ENCODE data around the gene DGKG.
A peak's percentile ranks its signal among the peaks of the same experiment; 100 is the strongest.

Gene DGKG

GRCh38 chr3:186320862-186321568 is 41.0 kb downstream of the DGKG start:
- DNase-seq (ENCODE audit: low read depth in 4 of 4, low spot score in 1 of 4): no peak

GRCh38 chr3:186319945-186320344 is 42.1 kb downstream of the DGKG start:
- DNase-seq (ENCODE audit: low read depth in 4 of 4, low spot score in 1 of 4): no peak

GRCh38 chr3:186318135-186318534 is 43.9 kb downstream of the DGKG start:
- DNase-seq (ENCODE audit: low read depth in 4 of 4, low spot score in 1 of 4): no peak

- no peak for DNase-seq (ENCODE audit: low read depth in 4 of 4, low spot score in 1 of 4)
Observed at GRCh38 chr3:186317478-186317877, 44.6 kb downstream of the DGKG start.

DNA sequence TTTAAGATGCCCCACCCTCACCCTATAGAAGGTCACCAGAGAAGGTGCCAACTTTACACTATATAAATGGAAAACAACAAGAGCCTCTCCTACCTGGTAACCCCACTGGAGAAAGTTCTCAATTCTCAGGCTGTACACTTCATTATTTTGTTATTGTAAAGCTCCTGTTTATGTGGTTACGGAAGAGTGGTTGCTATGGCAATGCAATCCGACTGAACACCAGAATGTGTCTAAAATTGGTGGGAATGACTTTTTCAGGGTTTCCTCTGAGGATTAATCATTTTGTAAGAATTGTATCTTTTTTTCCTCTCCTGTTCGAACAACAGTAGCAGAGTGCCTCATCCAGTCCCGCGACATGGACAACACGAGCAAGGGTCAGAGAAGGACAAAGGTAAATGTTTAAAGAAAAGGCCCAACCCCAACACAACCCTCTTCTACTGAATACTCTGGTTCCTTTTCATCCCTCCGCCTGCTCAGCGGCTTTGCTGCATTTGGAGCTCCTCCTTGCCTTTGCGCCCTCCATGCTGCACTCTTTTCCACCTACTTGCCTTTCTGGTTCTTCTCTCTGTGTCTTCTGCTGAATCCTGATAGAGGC is 45.3 kb downstream of the DGKG start:
- DNase-seq (ENCODE audit: low read depth in 4 of 4, low spot score in 1 of 4): no peak

DNA sequence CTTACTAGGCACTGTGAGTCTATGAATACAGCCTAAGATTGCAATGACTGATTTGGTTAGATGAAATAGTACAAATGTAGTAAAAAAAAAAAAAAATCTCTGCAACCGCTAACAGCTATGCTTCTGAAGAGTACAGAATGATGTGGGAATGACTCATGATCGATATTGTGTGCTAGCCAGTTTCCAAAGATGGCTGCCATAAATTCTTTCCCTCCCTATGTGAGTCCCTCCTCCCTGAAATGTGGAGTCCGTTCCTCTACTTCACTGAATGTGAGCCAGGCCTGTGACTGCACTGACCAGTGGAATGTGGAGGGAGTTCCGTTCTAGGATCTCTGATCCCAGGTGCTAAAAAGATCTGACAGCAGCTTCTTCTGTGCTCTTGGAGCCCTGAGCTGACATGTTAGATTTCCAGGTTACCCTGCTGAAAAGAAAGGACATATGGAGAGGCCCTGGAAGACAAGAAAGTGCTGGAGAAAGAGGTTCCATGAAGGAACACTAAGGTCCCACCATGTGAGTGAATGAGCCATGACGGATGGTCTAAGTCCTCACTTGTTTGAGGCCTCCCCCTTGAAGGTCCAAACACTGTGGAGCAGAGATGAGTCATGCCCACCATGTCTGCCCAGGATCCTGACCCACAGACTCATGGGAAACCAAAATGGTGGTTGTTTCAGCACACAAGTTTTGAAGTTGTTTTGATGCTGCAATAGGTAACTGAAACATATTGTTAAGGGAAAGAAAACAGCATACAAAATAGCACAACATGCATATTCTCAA is 46.3 kb downstream of the DGKG start:
- DNase-seq (ENCODE audit: low read depth in 4 of 4, low spot score in 1 of 4): no peak

- DNase-seq (ENCODE audit: low read depth in 4 of 4, low spot score in 1 of 4): no peak
Observed at GRCh38 chr3:186314896-186315295, 47.1 kb downstream of the DGKG start.

DNA sequence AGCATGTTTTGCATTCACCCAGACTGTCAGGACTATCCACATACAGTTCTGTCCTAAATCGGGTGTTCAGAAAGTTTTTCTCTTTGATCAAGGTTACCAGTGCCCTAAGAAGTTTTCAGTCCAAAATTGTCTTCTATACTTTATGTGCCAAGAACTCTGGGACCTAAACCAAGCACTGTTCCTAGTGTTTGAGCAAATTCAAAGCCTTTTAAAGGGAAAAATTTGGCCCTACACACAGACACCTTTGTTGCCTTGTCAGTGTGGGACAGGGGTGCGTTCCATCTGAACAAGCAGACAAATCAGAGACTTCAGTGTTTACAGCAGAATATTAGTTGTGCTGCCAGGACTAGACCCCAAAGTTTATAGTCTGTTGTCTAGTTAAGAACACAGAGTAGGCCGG is 50.6 kb downstream of the DGKG start:
- no peak for DNase-seq (ENCODE audit: low read depth in 4 of 4, low spot score in 1 of 4)

DNA sequence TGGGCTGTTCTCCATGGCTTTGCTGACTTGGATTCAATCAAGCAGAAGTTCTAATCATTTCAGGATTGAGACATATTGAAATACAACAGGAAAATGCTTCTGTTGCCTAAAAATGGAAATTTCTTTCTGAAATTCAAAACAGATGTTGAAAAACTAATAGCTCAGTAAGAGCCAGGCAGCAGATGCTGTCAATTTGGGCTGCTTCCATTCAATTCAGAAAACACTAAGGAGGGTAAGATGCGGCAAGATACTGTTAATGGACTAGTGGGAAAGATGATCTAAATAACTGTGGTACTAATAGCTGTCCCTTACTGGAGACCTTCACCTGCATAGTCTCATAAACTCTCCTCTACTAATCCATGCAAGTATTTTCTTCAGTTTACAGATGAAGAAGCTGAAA is 53.5 kb downstream of the DGKG start:
- no peak for DNase-seq (ENCODE audit: low read depth in 4 of 4, low spot score in 1 of 4)

GRCh38 chr3:186307594-186308221 is 54.3 kb downstream of the DGKG start:
- peak in 1 of 4 experiments; percentile 2 for DNase-seq (ENCODE audit: low read depth in 4 of 4, low spot score in 1 of 4)

DNA sequence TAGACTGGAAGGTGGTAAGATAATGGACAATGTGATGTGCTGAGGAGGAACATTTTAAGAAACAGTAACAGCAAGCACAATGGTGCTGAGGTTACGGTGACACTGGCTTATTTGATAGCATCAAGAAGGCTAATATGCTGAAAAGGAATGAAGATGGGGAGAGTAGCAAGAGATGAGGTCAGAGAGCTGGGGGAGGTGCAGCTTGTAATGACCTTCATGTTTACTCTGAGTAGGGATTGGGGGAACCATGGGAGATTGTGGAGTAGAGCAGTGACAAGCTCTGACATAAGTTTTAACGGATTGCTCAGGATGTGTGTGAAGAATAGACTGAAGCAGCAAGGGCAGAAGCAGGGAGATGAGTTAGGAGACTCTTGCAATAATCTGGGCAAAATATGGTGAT is 56.7 kb downstream of the DGKG start:
- DNase-seq (ENCODE audit: low read depth in 4 of 4, low spot score in 1 of 4): no peak

DNA sequence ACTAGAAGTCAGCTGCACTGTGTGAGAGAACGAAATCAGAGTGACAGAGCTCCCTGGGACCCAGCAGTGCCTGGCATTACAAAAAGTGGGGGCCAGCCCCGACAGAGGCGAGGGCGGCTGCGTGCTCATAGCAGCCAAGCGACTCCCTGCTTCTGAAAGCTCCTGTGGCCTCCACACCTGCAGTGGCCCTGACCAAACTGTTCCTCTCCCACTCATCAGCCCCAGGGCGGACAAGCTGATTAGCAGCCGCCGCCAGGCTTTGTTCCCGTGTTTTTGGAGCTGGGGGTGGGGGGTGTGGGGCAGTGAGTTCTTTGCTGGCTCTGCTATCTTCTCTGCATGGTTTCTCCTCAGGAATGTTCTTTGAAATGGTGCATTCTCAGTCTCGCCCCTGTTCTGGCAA is 58.1 kb downstream of the DGKG start:
- DNase-seq (ENCODE audit: low read depth in 4 of 4, low spot score in 1 of 4): no peak

- DNase-seq (ENCODE audit: low read depth in 4 of 4, low spot score in 1 of 4): no peak
Observed at GRCh38 chr3:186299327-186299726, 62.7 kb downstream of the DGKG start.

DNA sequence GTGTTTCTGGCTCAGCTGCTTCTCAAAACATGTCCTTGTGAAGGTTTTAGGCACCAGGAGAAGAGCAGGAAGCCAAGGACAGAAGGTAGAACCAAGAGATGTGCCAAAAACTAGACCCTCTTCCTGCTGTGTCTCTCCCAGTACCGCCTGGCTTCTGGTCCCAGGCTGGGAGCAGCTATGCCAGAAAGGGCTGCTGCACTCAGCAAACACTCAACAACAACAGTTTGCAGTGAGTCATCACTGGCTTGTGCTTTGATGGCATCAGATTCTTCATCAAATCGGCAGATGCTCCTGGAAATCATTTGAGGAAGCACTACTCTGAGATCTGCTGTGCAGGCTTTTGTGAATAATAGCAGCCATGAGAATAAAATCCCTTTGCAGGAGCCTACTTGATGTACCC is 63.2 kb downstream of the DGKG start:
- no peak for DNase-seq (ENCODE audit: low read depth in 4 of 4, low spot score in 1 of 4)

- no peak for DNase-seq (ENCODE audit: low read depth in 4 of 4, low spot score in 1 of 4)
Observed at GRCh38 chr3:186290796-186291195, 71.2 kb downstream of the DGKG start.

DNA sequence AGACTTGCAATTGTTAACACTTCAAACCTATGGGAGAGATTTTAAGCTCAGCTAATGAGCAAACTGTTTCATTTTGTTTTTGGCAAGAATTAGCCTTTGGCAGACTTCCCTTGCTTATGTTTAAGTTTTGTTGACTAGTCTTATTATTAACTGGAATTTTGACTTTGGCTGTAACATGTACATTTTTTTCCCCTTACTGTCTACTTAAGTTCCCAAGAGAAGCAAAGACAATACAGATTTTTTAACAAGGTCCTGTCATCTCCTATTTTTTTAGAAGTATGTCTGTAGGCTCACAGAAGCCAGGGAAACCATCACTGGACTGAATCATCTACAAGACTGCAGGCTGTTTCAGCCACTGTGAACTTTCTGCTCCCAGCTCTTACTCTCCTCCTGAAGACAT is 74.3 kb downstream of the DGKG start:
- DNase-seq (ENCODE audit: low read depth in 4 of 4, low spot score in 1 of 4): no peak

GRCh38 chr3:186286114-186286513 is 75.9 kb downstream of the DGKG start:
- DNase-seq (ENCODE audit: low read depth in 4 of 4, low spot score in 1 of 4): no peak

- no peak for DNase-seq (ENCODE audit: low read depth in 4 of 4, low spot score in 1 of 4)
Observed at GRCh38 chr3:186284661-186285060, 77.4 kb downstream of the DGKG start.

DNA sequence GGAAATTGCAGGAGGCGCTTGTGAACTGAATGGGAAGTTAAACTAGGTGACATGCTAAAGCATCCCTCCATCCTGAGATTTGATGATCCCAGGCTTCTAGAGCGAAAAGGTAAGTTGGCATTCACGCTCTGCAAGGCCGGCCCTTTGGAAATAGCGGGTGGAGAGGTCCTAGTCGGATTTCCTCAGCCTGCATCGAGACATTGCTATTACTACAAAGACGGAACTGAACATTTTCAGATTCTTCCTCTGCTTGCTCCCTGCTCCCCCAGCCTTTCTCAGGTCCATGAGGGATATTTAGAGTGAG is 77.7 kb downstream of the DGKG start:
- DNase-seq (ENCODE audit: low read depth in 4 of 4, low spot score in 1 of 4): no peak

DNA sequence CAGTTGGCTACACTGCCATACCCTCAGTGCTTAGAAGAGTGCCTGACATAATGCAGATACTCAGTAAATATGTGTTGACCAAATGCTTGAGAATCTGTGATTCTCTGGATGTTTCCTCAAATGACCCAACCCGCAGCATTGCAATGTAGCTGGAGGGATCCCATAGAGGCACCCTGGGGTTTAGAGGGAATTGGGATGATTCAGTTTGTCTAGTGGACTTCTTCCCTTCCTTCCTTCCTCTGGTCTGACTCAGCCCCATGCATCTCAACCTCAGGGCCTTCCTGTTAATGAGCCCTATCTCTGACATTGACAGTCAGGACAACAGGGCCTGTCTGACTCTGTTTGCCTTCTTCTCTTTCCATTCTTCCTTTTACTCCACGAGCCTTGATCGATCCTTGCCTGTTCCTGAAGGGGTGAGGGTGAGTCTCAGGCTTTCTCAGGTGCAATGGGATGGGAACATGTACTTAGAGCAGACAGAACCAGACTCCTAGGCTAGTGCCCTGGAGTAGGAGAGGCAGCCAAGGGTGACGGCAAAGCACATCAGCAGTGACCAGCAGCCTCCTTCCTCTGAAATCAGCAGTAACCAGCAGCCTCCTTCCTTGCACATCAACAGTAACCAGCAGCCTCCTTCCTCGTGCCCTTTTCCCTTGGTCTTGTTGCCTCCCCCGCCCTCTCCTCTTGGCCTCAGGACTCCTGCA is 78.2 kb downstream of the DGKG start:
- no peak for DNase-seq (ENCODE audit: low read depth in 4 of 4, low spot score in 1 of 4)

- no peak for DNase-seq (ENCODE audit: low read depth in 4 of 4, low spot score in 1 of 4)
Observed at GRCh38 chr3:186283096-186283495, 78.9 kb downstream of the DGKG start.

GRCh38 chr3:186281176-186281575 is 80.9 kb downstream of the DGKG start:
- DNase-seq (ENCODE audit: low read depth in 4 of 4, low spot score in 1 of 4): no peak
